ENCODE data around the gene CKAP2L. TPM values are rescaled to one million over a fixed set of nuclear protein-coding genes. Genes with fewer than 3 reads are reported as not detected.

Gene CKAP2L
- total and polyA plus RNA-seq, 2 donors: 0.24 to 13.5 TPM

DNA sequence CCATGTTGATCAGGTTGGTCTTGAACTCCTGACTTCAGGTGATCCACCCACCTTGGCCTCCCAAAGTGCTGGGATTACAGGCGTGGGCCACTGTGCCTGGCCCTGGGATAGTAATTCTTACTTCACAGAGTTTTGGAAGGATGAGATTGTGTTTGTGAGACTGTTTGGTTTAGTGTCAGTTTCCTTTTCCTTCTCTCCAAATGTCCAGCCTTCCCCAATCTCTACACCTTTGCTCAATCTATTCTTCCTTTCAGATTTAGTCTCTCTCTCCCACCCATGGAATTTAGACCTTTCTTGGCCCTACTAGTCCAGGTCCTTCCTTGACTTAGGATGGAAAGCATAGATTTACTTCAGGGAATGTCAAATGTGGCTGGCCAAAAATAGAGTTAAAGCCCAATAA lies 32.1 kb upstream of the CKAP2L start:
- no peaks in the 10 kb centered on the region for H3K4me1 ChIP-seq (ENCODE audit: insufficient read depth)
- H3K4me3 ChIP-seq (ENCODE audit: low read depth, low read length): no peak overlapping the region
- WGBS: 3% methylated on average over 1 of the region's 1 CpG
- DNase-seq (ENCODE audit: extremely low spot score): no peak
- no peak overlapping the region for H3K27ac ChIP-seq (ENCODE audit: low read depth)
- H3K36me3 ChIP-seq (ENCODE audit: insufficient read depth): no peaks in the 10 kb centered on the region

DNA sequence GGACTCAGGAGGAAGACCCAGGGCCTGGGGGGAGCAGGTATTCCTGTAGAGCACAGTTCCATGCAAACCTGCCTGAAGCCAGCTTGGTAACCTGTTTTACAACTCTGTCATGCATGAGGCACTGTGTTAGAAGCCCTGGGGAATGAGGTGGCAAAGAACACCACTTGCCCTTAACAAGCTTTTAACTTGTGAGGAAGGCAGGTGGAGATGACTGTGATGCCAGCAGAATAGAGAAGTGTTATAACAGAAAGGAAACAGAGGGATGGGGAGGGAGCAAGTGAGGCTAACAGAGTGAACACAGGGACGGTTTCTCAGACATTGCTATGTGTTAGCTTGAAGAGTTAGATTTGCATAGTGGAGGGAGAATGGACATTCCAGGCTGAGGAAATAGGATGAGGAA lies 31.4 kb upstream of the CKAP2L start:
- WGBS: 64% methylated on average over 1 of the region's 1 CpG
- H3K4me1 ChIP-seq (ENCODE audit: insufficient read depth): no peaks in the 10 kb centered on the region
- H3K27ac ChIP-seq (ENCODE audit: low read depth): no peak overlapping the region
- H3K4me3 ChIP-seq (ENCODE audit: low read depth, low read length): no peak overlapping the region
- no peak for DNase-seq (ENCODE audit: extremely low spot score)
- no peaks in the 10 kb centered on the region for H3K36me3 ChIP-seq (ENCODE audit: insufficient read depth)

DNA sequence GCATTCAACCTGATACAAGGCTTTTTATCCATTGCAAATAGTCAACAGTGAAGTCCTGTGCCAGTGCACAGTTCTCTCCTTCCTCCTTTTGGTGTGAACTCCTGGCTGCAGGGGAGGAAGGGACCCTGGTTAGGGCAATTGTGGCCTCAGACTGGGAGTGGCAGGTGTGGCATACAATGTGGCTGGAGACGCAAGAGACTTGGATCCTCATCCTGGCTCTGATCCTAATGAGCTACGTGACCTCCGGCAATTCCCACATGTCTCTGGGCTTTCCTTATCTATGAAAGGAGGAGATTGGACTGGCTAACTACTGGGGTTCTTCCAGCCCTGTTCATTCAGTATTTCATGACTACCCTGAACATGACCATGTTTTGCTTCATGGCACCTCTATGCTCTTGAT lies 30.4 kb upstream of the CKAP2L start:
- 69% methylated on average over 3 of the region's 3 CpGs for WGBS
- H3K27ac ChIP-seq (ENCODE audit: low read depth): no peak overlapping the region
- H3K36me3 ChIP-seq (ENCODE audit: insufficient read depth): no peaks in the 10 kb centered on the region
- no peak overlapping the region for H3K4me3 ChIP-seq (ENCODE audit: low read depth, low read length)
- no peak for DNase-seq (ENCODE audit: extremely low spot score)
- no peaks in the 10 kb centered on the region for H3K4me1 ChIP-seq (ENCODE audit: insufficient read depth)

DNA sequence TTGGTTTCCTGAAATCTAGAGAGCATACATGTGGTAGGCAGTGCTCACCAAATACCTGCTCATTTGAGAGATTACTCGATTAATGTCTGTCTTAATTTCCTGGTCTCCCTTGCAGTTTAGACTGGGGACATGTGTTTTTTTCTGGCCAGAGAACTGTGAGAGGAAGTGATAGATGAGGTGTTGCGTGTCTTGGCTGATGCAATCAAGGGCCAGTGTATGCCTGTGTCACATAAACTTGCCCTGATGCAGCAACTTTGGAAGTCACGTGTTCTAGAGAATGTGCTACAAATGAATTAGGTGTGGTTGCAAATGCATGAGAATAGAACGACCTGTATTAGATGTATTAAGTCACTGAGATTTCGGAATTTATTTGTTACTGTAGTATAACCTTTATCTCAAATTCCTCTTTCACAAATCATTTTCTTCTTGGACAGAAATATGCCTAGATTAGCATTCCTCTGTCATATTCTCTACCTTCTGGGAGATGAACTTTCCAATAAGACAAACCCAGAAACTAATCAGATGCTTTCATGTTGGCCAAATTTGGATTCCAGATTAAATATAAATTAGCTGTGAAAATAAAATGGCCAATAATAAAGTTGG lies 29.8 kb upstream of the CKAP2L start:
- Histone ChIP-seq H3K36me3 (ENCODE audit: insufficient read depth) (no peaks in the 10 kb centered on the region), H3K4me3 (ENCODE audit: low read depth, low read length) (no peak overlapping the region), H3K4me1 (ENCODE audit: insufficient read depth) (no peaks in the 10 kb centered on the region), H3K27ac (ENCODE audit: low read depth) (no peak overlapping the region)
- 44% methylated on average over 5 of the region's 5 CpGs for WGBS
- no peak for DNase-seq (ENCODE audit: extremely low spot score)

DNA sequence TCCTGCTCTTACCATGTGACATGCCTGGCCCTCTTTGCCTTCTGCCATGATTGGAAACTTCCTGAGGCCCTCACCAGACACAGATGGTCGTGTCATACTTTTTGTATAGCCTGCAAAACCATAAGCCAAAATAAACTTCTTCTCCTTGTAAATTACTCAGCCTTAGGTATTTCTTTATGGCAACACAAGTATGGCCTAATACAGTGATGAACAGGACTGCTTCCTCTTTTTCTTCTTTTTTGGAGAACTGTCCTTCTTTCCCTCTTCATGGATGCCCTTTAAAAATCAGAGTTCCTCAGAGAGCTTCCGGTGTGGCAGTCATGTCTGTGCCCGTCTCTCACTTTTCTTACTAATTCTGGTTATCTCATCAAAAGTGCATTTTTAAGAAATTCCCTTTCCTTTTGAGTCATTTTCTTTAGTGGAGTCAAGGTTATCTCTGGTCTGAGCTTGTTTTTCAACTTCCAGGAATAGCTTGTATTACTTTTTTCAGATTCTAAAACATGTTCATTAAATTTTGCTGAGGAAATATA lies 29.1 kb upstream of the CKAP2L start:
- Histone ChIP-seq H3K27ac (ENCODE audit: low read depth) (no peak overlapping the region), H3K4me3 (ENCODE audit: low read depth, low read length) (no peak overlapping the region), H3K36me3 (ENCODE audit: insufficient read depth) (no peaks in the 10 kb centered on the region), H3K4me1 (ENCODE audit: insufficient read depth) (no peaks in the 10 kb centered on the region)
- DNase-seq (ENCODE audit: extremely low spot score): no peak
- WGBS: 62% methylated on average over 3 of the region's 3 CpGs

DNA sequence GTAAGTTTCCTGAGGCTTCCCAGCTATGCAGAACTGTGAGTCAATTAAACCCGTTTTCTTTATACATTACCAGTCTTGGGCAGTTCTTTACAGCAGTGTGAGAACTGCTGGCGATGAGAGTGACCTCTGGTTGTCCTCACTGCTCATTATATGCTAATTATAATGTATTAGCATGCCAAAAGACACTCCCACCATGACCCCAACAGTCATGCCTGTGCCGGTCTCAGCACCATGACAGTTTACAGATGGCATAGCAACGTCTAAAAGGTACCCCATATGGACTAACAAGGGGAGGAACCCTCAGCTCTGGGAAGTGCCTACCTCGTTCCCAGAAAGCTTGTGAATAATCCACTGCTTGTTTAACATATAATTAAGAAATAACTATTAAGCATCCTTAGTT lies 28.0 kb upstream of the CKAP2L start:
- no peaks in the 10 kb centered on the region for H3K36me3 ChIP-seq (ENCODE audit: insufficient read depth)
- 72% methylated on average over 5 of the region's 5 CpGs for WGBS

DNA sequence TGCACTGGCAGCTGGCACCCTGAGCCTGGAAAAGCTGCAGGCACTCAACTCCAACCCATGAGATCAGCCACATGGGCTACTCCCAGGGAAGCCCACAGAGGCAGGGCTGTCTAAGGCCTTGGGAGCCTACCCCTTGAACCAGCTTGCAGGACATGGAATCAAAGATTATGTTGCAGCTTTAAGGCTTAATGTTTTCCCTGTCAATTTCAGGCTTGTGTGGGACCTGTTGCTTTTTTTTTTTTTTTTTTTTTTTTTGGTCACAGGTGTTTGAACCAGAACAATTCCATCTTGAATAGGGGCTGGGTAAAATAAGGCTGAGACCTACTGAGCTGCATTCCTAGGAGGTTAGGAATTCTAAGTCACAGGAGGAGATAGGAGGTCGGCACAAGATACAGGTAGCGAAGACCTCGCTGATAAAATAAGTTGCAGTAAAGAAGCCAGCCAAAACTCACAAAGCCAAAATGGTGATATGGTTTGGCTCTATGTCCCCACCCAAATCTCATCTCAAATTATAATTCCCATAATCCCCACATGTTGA lies 27.4 kb upstream of the CKAP2L start:
- DNase-seq (ENCODE audit: extremely low spot score): no peak
- Histone ChIP-seq H3K4me3 (ENCODE audit: low read depth, low read length) (no peak overlapping the region), H3K36me3 (ENCODE audit: insufficient read depth) (no peaks in the 10 kb centered on the region), H3K27ac (ENCODE audit: low read depth) (no peak overlapping the region), H3K4me1 (ENCODE audit: insufficient read depth) (no peaks in the 10 kb centered on the region)
- 93% methylated on average over 3 of the region's 3 CpGs for WGBS

More for the DNA sequence above, 28.0 kb upstream of the CKAP2L start:
- Histone ChIP-seq H3K4me3 (ENCODE audit: low read depth, low read length) (no peak overlapping the region), H3K4me1 (ENCODE audit: insufficient read depth) (no peaks in the 10 kb centered on the region), H3K27ac (ENCODE audit: low read depth) (no peak overlapping the region)
- DNase-seq (ENCODE audit: extremely low spot score): no peak

DNA sequence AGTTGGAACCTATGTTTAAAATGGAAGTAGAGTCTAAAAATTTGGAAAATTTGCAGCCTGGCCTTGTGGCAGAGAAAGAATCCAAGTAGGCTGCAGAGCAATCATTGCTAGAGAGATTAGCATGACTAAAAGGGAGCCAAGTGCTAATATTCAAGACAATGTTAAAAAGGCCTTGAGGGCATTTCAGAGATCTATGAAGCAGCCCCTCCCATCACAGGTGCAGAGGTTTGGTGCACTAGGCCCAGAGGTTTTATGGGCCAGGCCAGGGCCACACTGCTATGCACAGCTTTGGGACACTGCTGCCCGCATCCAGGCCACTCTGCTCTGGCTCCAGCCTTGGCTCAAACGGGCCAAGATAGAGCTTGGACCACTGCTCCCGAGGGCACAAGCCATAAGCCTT lies 26.6 kb upstream of the CKAP2L start:
- WGBS: 91% methylated on average over 3 of the region's 3 CpGs
- H3K4me1 ChIP-seq (ENCODE audit: insufficient read depth): no peaks in the 10 kb centered on the region
- DNase-seq (ENCODE audit: extremely low spot score): no peak
- H3K4me3 ChIP-seq (ENCODE audit: low read depth, low read length): no peak overlapping the region
- H3K36me3 ChIP-seq (ENCODE audit: insufficient read depth): no peaks in the 10 kb centered on the region
- no peak overlapping the region for H3K27ac ChIP-seq (ENCODE audit: low read depth)

DNA sequence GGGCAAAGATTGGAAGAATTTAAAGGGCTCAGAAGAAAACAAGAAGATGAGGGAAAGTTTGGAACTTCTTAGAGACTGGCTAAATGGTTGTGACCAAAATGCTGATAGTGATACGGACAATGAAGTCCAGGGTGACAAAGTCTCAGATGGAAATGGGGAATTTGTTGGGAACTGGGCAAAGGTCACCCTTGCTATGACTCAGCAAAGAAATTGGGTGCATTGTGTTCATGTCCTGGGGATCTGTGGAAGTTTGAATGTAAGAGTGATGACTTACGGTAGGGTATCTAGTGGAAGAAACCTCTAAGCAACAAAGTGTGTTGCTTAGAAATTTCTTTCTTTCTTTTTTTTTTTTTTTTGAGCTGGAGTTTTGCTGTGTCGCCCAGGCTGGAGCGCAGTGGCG lies 25.9 kb upstream of the CKAP2L start:
- 93% methylated on average over 5 of the region's 5 CpGs for WGBS

DNA sequence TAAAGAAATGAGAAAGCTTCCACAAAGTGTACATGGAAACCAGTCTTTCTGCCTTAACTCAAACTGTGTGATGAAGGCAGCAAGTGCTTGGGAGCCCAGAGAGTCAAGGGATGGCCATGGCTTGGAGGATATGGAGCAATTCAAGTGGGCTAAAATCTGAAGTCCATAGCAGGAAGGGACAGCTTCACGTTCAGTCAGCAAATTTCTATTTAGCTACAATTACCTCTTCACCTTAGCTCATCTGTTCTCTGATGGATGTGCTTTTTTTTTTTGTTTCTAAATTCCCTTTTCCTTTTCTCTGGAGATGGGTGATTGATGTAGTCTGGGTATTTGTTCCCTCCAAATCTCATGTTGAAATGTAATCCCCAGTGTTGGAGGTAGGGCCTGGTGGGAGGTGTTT lies 24.8 kb upstream of the CKAP2L start:
- Histone ChIP-seq H3K4me3 (ENCODE audit: low read depth, low read length) (no peak overlapping the region), H3K4me1 (ENCODE audit: insufficient read depth) (no peaks in the 10 kb centered on the region), H3K36me3 (ENCODE audit: insufficient read depth) (no peaks in the 10 kb centered on the region), H3K27ac (ENCODE audit: low read depth) (no peak overlapping the region)
- 84% methylated on average over 1 of the region's 1 CpG for WGBS
- no peak for DNase-seq (ENCODE audit: extremely low spot score)

More for the DNA sequence above, 25.9 kb upstream of the CKAP2L start:
- no peaks in the 10 kb centered on the region for H3K4me1 ChIP-seq (ENCODE audit: insufficient read depth)
- no peak for DNase-seq (ENCODE audit: extremely low spot score)
- H3K27ac ChIP-seq (ENCODE audit: low read depth): no peak overlapping the region
- H3K36me3 ChIP-seq (ENCODE audit: insufficient read depth): no peaks in the 10 kb centered on the region
- no peak overlapping the region for H3K4me3 ChIP-seq (ENCODE audit: low read depth, low read length)

DNA sequence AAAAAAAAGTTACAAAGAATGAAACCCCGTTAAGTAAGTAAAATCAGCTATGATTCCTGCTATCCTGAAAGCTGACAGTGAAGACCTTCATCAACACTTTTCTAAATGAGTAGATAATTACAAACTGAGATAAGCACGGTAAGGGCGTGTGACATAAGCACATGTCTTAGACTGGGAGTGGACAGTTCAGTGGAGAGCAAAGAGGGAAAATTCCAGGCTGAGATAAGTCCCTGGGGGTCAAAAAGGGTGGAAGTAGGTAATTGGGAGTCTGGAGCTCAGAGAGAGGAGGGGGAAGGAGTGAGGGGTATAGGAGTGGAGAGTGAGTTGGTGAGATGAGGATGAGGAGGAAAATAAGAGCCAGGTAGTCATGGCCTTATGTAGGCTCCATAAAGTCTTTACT lies 24.2 kb upstream of the CKAP2L start:
- Histone ChIP-seq H3K36me3 (ENCODE audit: insufficient read depth) (no peaks in the 10 kb centered on the region), H3K27ac (ENCODE audit: low read depth) (no peak overlapping the region), H3K4me1 (ENCODE audit: insufficient read depth) (no peaks in the 10 kb centered on the region), H3K4me3 (ENCODE audit: low read depth, low read length) (no peak overlapping the region)
- no peak for DNase-seq (ENCODE audit: extremely low spot score)
- WGBS: 74% methylated on average over 3 of the region's 3 CpGs

DNA sequence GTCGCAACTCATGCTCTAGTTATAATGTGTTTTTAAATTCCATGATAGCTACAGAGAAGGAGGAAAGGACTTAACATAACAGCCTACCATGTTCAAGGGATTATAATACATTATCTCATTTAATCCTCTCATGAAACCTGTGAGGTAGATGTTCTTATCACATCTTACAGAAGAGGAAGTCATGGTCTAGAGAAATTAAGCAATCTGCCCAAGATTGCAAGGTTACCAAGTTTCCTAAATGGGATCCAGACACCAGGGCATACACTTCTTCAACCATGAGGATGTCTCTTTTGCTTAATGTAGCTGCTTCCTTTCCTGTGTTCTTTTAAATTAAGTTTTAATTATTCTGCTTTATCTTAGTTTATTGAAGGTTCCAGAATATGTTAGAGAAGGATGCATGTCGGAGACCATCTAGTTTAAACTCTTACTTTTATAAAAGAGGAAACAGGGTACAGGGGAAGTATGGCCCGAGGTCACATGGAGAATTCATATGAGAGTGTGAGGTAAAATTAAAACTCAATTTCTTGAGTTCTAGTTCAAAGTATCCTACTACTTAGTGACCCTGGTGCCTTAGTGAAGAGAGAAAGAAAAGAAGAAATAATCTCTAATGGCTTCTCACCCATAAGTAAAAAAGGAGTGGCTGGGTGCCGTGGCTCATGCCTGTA lies 23.5 kb upstream of the CKAP2L start:
- Histone ChIP-seq H3K27ac (ENCODE audit: low read depth) (no peak overlapping the region), H3K4me1 (ENCODE audit: insufficient read depth) (no peaks in the 10 kb centered on the region), H3K36me3 (ENCODE audit: insufficient read depth) (no peaks in the 10 kb centered on the region), H3K4me3 (ENCODE audit: low read depth, low read length) (no peak overlapping the region)
- DNase-seq (ENCODE audit: extremely low spot score): no peak
- 86% methylated on average over 4 of the region's 4 CpGs for WGBS

DNA sequence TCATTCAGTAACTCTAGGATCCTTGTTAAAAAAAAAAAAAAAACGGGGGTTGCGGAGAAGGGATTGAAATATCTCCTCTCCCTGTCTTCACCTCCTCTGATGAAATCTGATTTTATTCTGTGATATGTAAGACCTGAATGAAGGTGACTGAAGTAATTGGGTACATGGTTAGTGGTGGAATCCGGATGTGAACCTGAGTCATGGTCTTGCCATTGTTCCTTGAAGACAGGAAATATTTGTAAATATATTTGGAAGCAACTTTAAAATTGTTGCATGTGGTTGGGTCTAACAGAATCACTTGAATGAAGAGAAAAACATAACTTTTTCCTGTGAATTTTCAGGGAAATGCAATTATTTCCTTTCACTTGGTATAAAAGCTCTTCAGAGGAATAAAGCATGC lies 22.9 kb upstream of the CKAP2L start:
- Histone ChIP-seq H3K4me1 (ENCODE audit: insufficient read depth) (no peaks in the 10 kb centered on the region), H3K36me3 (ENCODE audit: insufficient read depth) (no peaks in the 10 kb centered on the region), H3K27ac (ENCODE audit: low read depth) (no peak overlapping the region), H3K4me3 (ENCODE audit: low read depth, low read length) (no peak overlapping the region)
- 87% methylated on average over 3 of the region's 3 CpGs for WGBS
- no peak for DNase-seq (ENCODE audit: extremely low spot score)

Data from urinary bladder (tissue), 4 donors.